Omental fat pad (tissue), 4 donors: ENCODE results near the gene SLC35A3. TPM values are rescaled to one million over a fixed set of nuclear protein-coding genes. Genes with fewer than 3 reads are reported as not detected.

Experiments used
- ATAC-seq: fragments of 150-250 bp; one replicate; pipeline ENCODE4 v1.9.1; 2016; ENCODE audit warnings: mild to moderate bottlenecking, moderate library complexity; ENCODE audit not compliant: low FRiP score
- DNase-seq: peaks from one replicate; pipeline ENCODE4 v3.0.0-alpha.2; 2019; ENCODE audit warnings: low spot score
- CTCF ChIP-seq, 3 donors: fragments of 450-650 bp; IDR thresholded peaks; one replicate each; pipeline ENCODE4 v1.5.1; 2016 to 2017; ENCODE audit warnings: antibody characterized with exemption in 3 of 3, mild to moderate bottlenecking in 3 of 3, moderate library complexity in 2 of 3
- small RNA-seq: library from RNA; depleted of rRNA; stranded (forward); fragments of <200 nt; gene quantifications from one replicate; pipeline ENCODE3, GENCODE V24; 2016
- total RNA-seq, 4 donors: library from RNA; depleted of rRNA; stranded (reverse); fragments of >200 nt; gene quantifications; one replicate each; pipeline ENCODE4 v1.1.0, GENCODE V29; 2016

The SLC35A3 gene
- total RNA-seq, 4 donors from 2014 or later = 16.6 to 30.6 (median 18.3) TPM

- DNase-seq (no peak), ATAC-seq (no peak)
- TF ChIP-seq CTCF (IDR thresholded peaks at IDR 0.05) = no peak
Observed at GRCh38 chr1:100075773-100076172, 106.0 kb downstream of the SLC35A3 start.

- ATAC-seq (no peak), DNase-seq (no peak)
- no peak for TF ChIP-seq CTCF (IDR thresholded peaks at IDR 0.05)
Observed at GRCh38 chr1:100076319-100076718, 106.5 kb downstream of the SLC35A3 start.

GRCh38 chr1:100076744-100077143 lies 106.9 kb downstream of the SLC35A3 start:
- ATAC-seq (no peak), DNase-seq (no peak)
- TF ChIP-seq CTCF (IDR thresholded peaks at IDR 0.05) = no peak

GRCh38 chr1:100077531-100077930 lies 107.7 kb downstream of the SLC35A3 start:
- no peak for TF ChIP-seq CTCF (IDR thresholded peaks at IDR 0.05)
- ATAC-seq = no peak
- DNase-seq = no peak

GRCh38 chr1:100080331-100080730 lies 110.5 kb downstream of the SLC35A3 start:
- DNase-seq (no peak), ATAC-seq (no peak)

More at GRCh38 chr1:100080331-100080730, 110.5 kb downstream of the SLC35A3 start:
- TF ChIP-seq CTCF (IDR thresholded peaks at IDR 0.05) = no peak

Small RNA genes lying within 50 kb of the gene (small RNA-seq; reads per million reads assigned to genes)
- not detected for gene RNU6-1318P
- not detected for gene RNU6-750P

Other genes with a start within 250 kb of the SLC35A3 start
- gene FRRS1, start 203.4 kb upstream of the SLC35A3 start, total RNA-seq = 10 to 100 TPM in 1 of 4 donors, 1 to 10 TPM in 3; 3.6 to 13.1 (median 7.3) TPM
- gene AGL, start 119.6 kb upstream of the SLC35A3 start, total RNA-seq = 10 to 100 TPM in 3 of 4 donors, 1 to 10 TPM in 1; 9.5 to 26.3 (median 17.0) TPM
- 1 to 10 TPM; 1.2 to 4.6 (median 2.0) TPM for gene SASS6, start 162.9 kb downstream of the SLC35A3 start, total RNA-seq
- gene TRMT13, start 163.2 kb downstream of the SLC35A3 start, total RNA-seq = 10 to 100 TPM in 3 of 4 donors, 1 to 10 TPM in 1; 9.3 to 21.1 (median 15.8) TPM
- gene LRRC39, start 208.3 kb downstream of the SLC35A3 start, total RNA-seq = 1 to 10 TPM in 3 of 4 donors, under 1 TPM in 1; 0.50 to 1.4 (median 1.2) TPM